GM19035 (cell line): ENCODE data around the gene PARD3B.

Experiments
- ATAC-seq: cut with Tn5 transposase; IDR thresholded peaks from one replicate; pipeline ENCODE4 v1.9.1; 2021; ENCODE audit not compliant: unreplicated experiment

PARD3B gene

DNA sequence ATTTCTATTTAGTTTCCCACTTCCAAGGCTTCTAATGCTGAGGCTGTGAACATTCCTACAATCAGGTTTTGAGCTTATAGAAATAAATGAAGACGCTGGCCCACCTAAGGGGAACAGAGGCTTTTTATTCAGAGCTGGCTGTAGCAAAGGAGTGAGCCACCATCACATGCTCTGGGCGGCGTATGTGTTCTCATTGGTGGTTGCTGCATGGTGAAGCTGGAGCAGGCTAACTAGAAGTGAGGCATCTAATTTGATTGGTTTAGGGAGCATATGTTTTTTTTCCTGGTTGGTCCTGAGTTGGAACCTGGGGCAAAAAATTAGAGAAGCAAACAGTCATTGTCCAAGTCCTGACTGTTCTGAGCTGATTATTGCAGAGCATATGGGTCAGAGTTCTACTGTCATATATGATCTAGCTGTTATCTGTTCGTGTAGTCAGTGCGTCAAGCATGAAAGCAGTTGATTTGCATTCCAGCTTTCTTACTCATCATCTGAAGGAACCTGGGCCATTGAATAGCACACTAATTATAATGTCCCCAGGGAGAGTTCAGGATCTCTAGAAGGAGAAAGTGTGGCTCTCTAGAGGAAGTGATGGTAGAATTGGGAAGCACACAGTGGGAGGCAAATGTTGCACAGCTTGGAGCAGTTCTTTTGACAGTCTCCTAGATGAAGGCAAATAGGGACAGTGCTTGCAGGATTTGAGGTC is 279.6 kb downstream of the PARD3B start:
- ATAC-seq: no peak

- ATAC-seq: no peak
These were observed 280.4 kb downstream of the PARD3B start for GRCh38 chr2:204825681-204826080.

DNA sequence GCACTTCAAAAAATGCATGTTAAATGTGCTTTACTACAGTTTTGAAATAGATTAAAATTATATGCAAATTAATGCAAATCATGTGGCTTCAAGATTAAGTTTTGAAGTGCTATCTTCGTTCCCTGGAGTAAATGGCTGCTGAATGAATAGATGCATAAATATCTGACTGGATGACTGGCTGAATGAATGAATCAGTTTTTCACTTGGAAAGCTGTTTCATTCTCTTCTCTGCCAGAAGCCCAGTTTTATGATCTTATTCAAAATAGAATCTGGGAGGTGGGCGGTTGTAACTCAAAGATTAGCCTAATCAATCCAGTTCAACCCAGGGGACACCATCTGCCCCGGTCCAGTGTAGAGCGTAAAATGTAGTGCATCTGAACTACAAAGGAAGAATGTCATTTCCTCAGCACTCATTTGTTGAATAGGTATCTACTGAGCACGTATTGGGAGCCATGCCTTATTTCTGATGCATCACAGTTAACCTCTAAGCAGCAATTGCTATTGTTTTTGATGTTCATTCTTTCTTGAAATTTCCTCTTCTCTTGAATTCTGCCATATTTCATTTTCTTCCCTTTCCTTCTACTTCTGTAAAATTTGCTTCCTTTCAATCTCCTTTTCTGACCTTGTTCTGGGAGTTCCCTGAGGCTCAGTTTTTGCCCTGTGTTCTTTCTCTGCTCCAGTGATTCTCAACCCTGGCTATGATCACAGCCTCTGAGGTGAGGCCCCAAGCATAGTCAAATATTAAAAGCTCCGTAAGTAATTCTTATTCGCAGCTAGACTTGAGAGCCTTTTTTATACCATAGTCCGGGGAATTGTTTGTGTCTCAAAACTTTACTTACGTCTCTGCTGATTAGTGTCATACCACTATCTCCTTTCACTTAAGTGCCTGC is 282.7 kb downstream of the PARD3B start:
- ATAC-seq: no peak

- no peak for ATAC-seq
These were observed 289.6 kb downstream of the PARD3B start for GRCh38 chr2:204834716-204835384.

- ATAC-seq: no peak
These were observed 290.5 kb downstream of the PARD3B start for GRCh38 chr2:204835786-204836185.

GRCh38 chr2:204840504-204840903 is 295.2 kb downstream of the PARD3B start:
- ATAC-seq: no peak

DNA sequence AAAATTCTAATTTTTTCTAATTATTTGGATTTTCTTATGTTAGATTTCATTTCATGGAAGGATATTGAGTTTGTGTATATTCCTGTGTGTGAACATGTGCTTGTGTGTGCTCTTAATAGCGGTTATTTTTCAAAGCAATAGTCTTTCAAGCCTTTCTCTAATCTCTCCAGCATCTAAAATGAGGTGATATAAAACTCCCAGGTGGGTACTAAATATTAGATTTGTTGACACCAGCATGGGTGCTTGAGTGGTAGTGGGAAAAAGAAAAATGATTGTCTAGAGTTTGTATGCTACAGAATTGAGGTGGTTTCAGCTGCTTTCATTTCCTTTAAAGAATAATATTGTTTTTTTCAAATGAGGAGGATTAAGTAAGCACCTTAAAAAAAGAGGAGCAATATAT is 296.8 kb downstream of the PARD3B start:
- ATAC-seq: no peak

DNA sequence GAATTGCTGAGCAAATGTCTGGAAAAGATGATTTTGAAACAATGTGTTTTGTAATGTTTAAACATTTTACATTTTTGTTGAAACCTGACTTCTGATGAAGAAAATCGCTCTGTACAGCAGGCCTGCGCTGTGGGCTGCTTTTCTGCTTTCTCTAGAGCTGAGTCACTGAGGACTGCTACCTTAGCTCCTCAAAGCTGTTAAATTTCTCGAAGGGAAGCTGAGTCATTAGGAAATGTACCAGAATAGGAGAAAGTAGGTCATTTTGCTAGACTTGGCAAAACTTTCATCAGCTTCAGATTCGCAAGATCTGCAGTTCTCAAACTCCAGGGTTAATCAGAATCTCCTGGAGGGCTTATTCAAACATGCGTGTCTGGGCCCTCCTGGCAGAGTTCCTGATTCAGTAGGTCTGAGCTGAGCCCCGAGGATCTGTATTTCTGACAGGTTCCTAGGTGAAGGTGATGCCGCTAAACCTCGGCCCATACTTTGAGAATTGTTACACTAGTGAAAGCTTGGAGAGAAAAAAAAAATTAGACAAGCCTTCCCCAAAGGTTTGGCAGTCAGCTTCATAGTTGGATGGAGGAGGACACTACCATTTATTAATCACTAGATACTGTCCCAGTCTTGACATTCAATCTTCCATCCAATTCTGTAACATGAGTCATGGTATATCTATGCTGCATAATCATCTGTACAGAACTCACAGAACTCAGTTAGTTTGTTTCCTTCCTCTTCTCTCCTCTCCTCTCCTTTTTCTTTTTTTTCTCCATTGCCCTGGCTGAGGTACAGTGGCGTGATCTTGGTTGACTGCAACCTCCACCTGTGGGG is 297.6 kb downstream of the PARD3B start:
- ATAC-seq: no peak

DNA sequence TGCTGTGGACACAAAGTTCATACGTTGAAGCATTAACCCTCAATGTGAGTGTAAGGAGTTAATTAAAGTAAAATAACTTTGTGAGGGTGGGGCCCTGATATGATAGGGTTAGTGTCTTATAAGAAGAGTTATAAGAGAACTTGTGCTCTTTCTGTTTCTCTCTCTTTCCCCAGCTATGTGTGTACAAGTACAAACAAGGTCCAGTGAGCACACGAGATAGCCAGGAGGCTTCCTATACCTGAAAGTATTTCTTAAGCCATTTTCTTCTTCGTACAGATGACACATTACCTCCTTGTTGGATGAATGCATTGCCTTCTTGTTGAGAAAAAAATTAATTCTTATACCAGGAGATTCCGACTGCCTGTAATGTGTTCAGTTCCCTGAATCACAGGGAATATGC is 301.2 kb downstream of the PARD3B start:
- ATAC-seq: no peak

DNA sequence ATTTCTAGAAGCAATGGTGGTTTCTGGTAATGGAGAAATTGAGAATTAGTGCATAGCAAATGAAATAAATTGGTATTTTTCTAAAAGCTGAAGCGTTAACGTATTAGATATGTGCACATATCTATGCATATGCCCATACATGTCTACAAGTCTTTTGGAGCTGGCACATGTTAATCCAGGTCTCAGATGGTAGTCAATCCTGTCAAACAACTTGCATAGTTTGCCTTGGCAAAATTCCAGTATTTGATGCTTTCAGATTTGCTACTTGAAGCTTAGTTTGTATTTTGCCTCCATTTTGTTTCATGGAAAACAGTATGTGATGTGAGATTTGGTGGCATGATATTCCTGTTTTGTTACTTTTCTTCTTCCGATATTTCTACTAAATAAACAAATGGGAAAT is 304.6 kb downstream of the PARD3B start:
- ATAC-seq: no peak

DNA sequence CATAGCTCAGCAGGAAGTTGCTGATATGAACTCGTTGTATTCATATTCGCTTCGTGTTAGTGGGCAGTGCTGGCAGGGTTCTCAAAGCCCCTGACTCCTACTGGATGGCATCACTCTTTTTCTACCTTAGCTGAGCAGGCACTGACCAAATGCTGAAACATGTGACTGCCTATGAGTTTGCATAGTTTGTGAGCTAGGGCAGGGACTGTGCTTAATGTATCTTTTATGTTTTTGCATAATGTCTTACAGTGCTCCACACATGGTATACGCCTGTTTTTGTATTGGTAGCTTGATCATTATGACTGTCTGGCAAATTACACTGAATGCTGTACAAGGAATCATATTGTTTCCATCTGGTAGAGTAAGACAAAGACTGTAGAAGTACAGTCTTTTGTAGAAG is 305.3 kb downstream of the PARD3B start:
- ATAC-seq: no peak

DNA sequence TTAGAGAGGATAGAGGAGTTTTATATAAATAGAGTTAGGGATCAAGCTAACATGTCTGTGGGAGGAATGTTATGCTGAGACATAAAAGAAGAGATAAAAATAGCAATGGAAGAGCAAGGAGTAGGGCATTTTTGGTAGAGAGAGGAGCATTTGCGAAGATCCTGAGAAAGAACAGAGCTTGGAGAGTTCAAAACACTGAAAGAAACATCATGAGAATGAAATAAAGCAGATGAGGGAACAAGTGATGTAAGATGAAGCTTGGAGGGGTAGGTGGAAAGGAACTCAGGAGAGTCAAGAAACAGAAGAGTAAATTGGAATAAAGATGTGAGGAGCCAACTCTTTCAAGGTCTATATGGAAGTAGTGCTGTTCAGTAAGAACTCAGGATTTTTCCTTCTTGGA is 308.6 kb downstream of the PARD3B start:
- ATAC-seq: no peak

DNA sequence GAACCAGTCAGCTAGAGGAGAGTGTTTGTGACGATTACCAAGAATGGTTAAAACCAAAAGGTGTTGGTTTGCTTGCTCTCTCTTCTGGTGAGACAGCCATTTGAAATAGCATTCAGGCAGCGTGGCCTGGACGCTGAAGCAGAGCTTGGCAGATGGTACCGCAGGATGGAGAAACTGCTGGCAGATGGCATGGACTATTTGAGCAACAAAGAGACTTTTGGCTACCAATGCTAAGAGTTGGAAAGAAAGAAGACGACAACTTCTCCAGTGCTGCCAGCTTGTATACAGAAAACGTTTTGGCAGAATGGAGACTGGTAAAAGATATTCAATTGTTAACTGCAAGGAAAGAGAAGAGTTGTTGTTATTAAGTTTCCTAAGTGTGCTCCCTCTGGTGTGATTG is 315.0 kb downstream of the PARD3B start:
- no peak for ATAC-seq

DNA sequence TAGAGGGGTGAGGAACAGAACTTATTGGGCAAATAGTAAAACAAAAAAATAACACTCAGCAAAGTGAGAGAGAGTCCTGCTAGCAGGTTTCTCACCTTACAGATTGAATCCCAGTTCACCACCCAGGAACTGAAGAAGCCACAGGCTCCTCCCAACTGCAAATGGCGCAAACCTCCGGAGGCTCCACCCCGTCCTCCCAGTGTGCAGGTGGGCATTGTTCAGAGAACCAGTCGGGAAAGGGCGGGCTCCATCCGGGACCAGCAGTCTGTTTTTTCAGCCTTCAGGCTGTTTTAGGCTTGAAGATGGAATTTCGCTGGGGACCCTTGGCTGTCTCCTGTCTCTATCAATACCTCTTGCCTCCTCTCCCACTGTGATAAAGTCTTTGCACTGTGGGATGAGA is 317.5 kb downstream of the PARD3B start:
- ATAC-seq: no peak

DNA sequence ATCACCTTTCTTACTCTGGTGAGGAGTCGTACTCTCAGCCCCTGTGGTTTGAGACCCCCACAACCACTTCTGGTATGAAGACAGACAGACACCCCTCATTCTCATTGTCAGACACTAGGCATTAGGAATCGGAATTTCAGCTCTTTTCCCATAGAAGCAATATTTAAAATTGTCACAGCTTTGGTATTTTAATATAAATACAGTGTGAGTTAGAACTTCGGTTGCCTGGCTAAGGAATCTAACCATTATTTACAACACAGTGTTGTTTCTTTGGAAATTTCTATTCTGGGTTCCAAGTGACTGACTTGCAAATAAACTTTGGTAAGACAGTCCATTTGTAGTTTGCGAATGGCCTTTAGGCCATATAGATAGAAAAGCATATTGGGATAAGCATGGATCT is 318.1 kb downstream of the PARD3B start:
- ATAC-seq: no peak

GRCh38 chr2:204869132-204869823 is 324.0 kb downstream of the PARD3B start:
- no peak for ATAC-seq

DNA sequence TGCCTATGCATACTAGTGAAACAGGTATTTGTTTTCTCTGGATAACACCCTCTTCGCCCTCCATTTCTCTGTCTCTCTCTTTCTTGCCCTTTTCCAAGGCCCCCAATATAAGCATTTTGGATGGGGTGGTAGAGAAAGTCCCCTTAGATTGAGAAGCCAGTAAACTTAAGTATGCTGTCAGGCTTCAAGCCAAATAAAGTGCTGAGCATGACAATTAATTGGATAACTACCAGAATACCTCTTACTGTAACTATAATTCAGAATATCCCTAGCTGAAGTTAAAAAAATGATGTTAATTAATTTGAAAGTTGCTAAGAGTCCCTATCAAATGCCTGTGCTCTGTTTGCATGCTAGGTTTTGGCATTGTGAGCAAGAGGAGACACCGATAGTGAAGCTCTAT is 324.8 kb downstream of the PARD3B start:
- ATAC-seq: no peak

DNA sequence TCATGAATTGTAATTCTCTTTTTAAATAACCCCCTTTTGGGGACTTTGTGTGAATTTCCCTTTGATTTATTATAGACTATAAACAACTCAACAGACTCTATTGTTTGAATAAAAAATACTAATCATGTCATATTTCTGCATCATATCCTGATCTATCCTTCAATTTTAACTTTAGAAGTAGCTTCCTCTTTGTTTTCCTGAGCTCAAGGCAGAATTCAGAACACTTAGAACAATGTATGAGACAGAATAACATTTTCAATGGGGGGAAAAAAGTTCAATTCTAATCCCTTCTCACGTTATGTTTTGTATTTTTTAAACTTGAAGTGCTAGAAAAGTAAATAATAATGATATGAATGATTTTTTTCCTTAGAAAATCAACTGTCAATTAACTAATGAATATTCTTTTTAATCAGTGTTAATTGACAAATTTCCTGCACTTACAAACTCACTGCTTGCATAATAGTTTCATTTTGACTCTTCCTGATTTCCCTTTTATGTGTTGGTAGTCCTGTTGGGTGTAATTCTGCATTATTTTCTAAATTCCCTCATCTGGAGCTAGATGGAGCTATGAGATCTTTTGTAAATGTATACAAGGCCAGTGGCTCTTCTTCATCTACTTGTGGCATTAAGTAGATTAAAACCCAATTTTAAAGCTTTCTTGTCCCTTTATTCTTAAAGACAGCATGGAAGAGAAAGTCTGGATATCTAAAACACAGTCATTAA is 326.1 kb downstream of the PARD3B start:
- ATAC-seq: no peak

GRCh38 chr2:204876311-204876710 is 331.0 kb downstream of the PARD3B start:
- ATAC-seq: no peak

DNA sequence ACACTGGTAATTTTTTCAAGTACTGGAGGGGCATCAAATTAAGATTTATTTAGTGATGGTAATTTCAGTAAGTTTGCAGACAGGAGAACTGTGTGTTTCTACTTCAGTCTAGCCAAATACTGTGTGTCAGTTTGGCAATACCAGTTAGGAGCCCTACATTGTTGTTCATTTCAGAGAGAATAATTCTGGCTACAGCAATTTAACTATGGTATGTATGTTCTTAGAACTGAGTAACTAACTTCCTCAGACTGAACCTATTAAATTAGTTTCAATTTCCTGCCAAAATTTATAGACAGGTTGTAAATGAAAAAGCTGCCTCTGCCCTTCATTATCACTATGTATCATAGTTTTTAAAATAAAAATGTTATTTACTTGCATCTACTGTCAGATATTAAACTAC is 332.4 kb downstream of the PARD3B start:
- ATAC-seq: no peak
